ENCODE results near the gene TRMT2A.

DNA sequence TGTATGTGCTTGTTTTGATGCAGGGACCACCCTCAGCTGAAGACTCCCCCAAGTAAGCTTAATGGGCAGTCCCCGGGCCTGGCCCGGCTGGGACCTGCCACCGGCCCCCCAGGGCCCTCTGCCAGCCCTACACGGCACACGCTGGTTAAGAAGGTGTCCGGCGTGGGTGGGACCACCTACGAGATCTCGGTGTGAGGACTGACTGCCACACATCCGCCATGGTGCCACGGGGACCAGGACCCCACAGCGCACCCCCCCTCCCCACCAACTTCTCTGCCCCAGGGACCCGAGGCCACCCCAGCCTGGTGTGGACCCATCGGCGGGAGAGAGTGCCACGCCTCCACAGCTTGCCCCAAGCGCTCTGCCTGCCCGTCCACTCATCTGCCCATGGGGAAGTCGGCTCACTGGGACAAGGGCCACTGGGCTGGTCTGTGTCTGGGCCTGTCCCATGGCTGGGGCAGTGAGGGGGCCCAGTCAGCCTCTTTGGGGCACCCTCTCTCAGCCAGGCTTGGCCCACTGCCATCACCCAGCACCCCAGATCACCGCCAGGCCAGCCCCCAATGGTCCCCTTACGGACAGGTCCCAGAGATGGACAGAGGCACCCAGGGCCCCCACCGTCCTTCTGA, 28.3 kb upstream of the TRMT2A start:
- TF ChIP-seq, protein P1, sequence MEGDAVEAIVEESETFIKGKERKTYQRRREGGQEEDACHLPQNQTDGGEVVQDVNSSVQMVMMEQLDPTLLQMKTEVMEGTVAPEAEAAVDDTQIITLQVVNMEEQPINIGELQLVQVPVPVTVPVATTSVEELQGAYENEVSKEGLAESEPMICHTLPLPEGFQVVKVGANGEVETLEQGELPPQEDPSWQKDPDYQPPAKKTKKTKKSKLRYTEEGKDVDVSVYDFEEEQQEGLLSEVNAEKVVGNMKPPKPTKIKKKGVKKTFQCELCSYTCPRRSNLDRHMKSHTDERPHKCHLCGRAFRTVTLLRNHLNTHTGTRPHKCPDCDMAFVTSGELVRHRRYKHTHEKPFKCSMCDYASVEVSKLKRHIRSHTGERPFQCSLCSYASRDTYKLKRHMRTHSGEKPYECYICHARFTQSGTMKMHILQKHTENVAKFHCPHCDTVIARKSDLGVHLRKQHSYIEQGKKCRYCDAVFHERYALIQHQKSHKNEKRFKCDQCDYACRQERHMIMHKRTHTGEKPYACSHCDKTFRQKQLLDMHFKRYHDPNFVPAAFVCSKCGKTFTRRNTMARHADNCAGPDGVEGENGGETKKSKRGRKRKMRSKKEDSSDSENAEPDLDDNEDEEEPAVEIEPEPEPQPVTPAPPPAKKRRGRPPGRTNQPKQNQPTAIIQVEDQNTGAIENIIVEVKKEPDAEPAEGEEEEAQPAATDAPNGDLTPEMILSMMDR (conservative IDR thresholded peaks at IDR 0.05; ENCODE audit: low read depth, low read length), result no peak
- no peak for TF ChIP-seq EZH2 (IDR thresholded peaks at IDR 0.05; ENCODE audit: borderline replicate concordance, low read depth, low read length, poor library complexity, severe bottlenecking)
